ENCODE measurements around the gene ZYX.
"Not testable (repeated sequence)": the region's sequence is repeated elsewhere in the genome, so short reads cannot be mapped to it uniquely, and the experiment has no call there.

ZYX gene

DNA sequence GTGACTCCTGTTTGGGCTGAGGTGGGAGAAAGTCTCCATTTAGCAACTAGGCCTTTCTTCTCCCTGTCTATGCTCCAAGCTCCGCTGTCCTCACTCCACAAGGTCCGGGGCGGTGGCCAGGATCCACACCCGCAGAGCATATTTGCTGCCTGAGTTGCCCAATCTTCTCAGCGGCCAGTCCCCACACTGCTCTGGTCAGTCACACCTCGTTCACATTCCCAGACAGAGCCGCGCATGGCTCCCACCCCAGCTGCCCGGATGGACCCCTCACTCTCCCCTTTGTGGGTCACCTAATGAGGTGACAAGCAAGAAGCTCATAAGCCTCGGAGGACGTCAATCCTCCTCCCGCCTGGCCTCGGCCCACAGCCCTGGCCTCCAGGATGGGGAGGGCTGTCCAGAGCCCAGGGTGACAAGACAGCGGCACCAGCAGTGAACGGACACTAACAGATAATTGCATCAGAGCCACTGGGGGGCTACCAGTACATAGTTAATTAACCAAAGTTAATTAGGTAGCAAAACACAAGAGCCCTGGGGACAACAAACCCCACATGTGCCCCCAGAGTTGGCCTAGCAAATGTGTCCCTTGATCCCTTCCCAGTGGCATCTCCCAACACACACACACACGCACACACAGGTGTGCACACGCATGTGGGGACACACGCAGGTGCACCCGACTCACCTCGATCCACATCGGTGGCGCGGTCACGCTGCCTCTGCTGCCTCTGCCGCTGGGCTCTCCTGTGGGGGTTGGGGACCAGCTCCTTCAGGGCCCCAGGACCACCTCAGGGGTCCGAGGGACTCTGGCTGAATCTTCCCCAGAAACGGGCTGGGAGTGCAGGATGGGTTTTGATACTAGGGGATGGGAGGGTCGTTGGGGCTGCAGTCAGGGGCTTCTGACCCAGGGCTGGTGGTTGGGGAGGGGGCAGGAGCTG is 15.7 kb downstream of the ZYX start:
- no peak for DNase-seq (ENCODE audit: low read depth in 3 of 3, low spot score in 1 of 3)

GRCh38 chr7:143397710-143398530 is 16.8 kb downstream of the ZYX start:
- DNase-seq (ENCODE audit: low read depth in 3 of 3, low spot score in 1 of 3) = no peak

DNA sequence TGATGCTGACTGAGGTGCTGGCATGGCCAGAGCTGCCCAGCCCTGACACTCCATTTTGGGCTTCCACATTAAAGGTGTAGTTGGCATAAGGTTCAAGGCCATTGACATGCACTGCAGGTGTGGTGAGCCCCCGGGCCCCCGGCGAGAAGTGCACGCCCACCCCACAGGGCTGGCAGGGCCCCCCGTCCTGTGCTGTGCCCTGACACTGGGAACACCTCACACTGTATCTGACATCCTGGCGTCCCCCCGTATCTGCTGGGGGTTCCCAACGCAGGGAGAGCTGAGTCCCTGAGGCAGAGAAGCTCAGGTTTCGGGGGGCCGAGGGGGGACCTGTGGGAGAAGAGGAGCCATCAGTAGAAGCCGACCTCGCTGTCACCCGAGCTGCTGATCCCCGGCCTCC is 17.5 kb downstream of the ZYX start:
- DNase-seq (ENCODE audit: low read depth in 3 of 3, low spot score in 1 of 3) = no peak

- no peak for DNase-seq (ENCODE audit: low read depth in 3 of 3, low spot score in 1 of 3)
These were observed 18.0 kb downstream of the ZYX start for GRCh38 chr7:143399151-143399550.

GRCh38 chr7:143399642-143400041 is 18.5 kb downstream of the ZYX start:
- DNase-seq (ENCODE audit: low read depth in 3 of 3, low spot score in 1 of 3) = no peak

DNA sequence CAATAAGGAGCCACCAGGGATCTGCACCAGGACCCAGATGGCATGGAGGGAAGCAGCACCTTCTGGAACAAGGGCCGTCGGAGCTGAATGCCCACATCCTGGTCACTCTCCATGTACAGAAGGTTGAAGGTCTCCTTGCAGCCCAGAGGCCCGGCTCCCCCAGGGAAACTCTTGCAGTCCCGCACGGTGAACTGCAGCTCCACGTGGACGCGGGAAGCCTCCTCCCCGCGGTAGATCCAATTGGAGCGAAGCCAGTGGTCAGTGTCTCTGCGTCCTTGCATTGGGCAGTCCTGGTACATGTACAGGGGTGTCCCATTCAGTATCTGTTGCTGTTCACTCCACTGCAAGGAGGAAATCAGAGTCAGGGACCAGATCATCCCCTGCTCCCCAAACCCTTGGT is 20.1 kb downstream of the ZYX start:
- DNase-seq (ENCODE audit: low read depth in 3 of 3, low spot score in 1 of 3) = no peak

DNA sequence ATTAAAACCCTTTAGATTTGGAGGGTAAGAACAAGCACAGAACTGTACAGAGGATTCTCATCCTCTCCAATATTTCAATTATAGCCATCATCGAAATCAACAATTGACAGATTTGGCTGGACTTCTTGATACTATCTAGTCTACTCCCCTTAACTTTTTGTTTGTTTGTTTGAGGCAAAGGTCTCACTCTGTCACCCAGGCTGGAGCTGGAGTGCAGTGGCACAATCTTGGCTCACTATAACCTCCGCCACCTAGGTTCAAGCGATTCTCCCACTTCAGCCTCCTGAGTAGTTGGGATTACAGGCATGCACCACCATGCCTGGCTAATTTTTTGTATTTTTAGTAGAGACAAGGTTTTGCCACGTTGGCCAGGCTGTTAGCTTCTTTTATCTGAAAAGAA is 21.1 kb downstream of the ZYX start:
- not testable (repeated sequence) for DNase-seq (ENCODE audit: low read depth in 3 of 3, low spot score in 1 of 3)

DNA sequence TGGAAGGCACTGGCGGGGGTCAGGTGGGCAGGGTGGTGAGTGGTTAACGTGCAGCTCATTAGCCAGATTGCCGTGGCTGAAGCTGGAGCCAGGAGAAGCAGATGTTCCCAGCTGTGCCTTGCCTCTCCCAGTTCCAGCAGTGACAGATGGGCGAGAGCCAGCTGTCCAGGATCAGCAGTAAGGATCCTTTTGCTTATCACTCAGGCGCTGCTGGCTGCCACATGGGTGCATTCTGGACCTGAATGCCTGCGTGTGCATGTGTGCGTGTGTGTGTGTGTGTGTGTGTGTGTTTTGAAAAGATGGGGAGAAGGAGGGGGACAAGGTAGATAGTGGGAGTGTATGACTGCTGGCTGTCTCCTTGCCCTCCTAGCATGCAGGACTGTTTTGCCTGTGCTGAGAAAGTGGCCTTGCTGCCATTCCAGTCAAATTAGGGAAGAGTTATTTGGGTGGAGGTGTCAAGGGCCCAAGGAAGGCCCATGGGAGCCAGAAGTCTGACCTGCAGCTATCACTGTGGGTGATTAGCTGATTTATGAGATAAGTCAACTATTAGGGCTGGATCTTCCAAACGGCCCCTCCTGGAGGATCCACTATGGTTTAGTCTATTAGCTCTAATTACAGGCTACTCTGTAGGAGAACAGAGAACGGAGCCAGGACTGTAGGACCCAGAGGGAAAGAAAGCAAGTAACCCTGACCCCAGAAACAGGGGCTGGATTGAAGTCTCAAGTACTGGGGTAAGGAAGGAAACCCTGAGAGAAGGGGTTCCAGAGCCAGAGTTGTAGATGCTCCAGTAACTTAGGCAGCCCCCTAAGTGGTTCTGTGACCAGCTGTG is 24.2 kb downstream of the ZYX start:
- DNase-seq (ENCODE audit: low read depth in 3 of 3, low spot score in 1 of 3) = no peak

DNA sequence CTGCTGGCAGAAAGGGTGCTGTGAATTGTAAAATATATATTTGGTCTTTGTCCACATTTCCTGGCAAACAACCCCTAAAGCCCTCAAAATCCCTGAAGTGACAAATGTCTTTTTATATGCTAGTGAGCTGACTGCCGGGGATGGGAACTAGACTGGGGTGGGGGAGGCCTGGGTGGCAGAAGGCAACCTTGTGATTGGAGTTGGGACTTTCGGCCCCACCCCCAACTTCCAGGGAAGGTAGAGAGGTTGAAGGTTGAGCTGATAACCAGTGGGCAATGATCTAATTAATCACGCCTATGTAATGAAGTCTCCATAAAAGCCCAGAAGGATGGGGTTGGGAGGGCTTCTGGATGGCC is 24.8 kb downstream of the ZYX start:
- no peak for DNase-seq (ENCODE audit: low read depth in 3 of 3, low spot score in 1 of 3)

- no peak for DNase-seq (ENCODE audit: low read depth in 3 of 3, low spot score in 1 of 3)
These were observed 26.4 kb downstream of the ZYX start for GRCh38 chr7:143407287-143408251.

DNA sequence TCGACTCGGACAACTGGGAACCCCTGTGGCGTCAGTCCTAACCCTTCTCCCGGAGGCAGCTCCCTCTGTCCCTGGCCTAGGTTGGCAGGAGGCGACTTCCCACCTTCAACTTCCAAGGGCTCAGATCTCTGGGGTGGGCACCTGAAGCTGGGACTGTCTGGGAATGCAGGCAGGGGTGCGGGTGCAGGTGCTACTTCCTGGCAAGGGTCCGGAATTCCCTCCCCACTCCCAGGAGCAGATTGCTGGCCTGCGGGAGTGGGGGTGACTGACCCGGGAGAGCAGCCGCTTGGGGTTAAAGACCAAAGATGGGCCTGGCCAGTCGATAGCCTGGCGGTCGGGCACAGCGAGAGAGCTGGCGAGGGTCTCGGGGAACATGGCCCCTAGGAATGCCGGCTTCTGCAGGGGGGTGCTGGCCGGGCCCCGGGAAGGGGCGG is 27.1 kb downstream of the ZYX start:
- DNase-seq (ENCODE audit: low read depth in 3 of 3, low spot score in 1 of 3) = no peak

GRCh38 chr7:143408686-143409561 is 27.8 kb downstream of the ZYX start, which contains the start of gene EPHA1:
Gene EPHA1, minus strand, starts transcription at chr7:143408856. Its CDS starts 51 bp downstream, at chr7:143408805.
- peak in 2 of 3 donors; percentile 26 to 29 for DNase-seq (ENCODE audit: low read depth in 3 of 3, low spot score in 1 of 3)

GRCh38 chr7:143410521-143411004 is 29.4 kb downstream of the ZYX start:
- no peak for DNase-seq (ENCODE audit: low read depth in 3 of 3, low spot score in 1 of 3)

- DNase-seq (ENCODE audit: low read depth in 3 of 3, low spot score in 1 of 3) = no peak
These were observed 31.0 kb downstream of the ZYX start for GRCh38 chr7:143411976-143412708.

- no peak for DNase-seq (ENCODE audit: low read depth in 3 of 3, low spot score in 1 of 3)
These were observed 32.0 kb downstream of the ZYX start for GRCh38 chr7:143413123-143413522.

DNA sequence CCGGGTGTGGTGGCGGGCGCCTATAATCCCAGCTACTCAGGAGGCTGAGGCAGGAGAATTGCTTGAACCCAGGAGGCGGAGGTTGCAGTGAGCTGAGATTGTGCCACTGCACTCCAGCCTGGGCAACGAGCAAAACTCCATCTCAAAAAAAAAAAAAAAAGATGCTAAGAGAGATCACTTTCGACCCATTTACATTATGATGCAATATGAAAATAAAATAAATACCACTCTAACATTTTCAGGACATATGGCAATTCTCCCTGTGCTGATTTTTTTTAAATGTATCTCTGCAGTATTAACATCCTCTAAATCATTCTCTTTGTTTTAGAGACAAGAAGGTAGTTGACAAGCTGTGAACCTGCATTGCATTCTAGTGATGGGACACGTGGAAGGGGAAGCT is 34.1 kb downstream of the ZYX start:
- DNase-seq (ENCODE audit: low read depth in 3 of 3, low spot score in 1 of 3) = not testable (repeated sequence)

DNA sequence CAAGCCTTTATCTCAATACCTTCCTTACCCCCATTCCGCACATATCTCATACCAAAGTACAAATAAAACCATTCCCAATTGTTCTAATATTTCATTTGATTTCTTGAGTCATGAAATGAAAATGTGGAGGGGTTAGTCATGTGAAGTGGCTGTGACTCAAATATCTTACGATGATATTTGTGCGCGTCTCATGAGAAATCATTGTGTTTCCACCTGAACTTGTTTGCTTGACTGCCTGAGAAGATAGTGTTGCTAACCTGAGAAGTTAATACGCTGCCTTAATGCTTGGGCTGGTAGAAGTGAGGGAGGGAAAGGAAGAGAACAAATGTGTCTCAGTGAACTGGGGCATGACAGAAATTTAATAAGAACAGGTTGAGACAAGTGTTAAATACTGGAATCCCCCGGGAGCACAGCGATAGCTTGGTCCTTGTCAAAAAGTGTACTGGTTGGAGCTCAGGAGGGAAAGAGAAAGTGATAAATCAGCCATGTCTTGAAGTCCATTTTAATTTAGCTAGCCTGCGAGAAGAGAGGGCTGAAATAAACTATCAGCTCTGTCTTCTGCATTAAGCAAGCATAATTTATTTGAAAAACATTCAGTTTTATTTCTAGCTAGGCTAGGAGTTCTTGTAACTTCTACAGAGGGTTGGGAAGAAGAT is 34.7 kb downstream of the ZYX start:
- DNase-seq (ENCODE audit: low read depth in 3 of 3, low spot score in 1 of 3) = no peak
